ENCODE results near the gene ENTPD5.
A peak's percentile ranks its signal among the peaks of the same experiment; 100 is the strongest.

Gene ENTPD5

DNA sequence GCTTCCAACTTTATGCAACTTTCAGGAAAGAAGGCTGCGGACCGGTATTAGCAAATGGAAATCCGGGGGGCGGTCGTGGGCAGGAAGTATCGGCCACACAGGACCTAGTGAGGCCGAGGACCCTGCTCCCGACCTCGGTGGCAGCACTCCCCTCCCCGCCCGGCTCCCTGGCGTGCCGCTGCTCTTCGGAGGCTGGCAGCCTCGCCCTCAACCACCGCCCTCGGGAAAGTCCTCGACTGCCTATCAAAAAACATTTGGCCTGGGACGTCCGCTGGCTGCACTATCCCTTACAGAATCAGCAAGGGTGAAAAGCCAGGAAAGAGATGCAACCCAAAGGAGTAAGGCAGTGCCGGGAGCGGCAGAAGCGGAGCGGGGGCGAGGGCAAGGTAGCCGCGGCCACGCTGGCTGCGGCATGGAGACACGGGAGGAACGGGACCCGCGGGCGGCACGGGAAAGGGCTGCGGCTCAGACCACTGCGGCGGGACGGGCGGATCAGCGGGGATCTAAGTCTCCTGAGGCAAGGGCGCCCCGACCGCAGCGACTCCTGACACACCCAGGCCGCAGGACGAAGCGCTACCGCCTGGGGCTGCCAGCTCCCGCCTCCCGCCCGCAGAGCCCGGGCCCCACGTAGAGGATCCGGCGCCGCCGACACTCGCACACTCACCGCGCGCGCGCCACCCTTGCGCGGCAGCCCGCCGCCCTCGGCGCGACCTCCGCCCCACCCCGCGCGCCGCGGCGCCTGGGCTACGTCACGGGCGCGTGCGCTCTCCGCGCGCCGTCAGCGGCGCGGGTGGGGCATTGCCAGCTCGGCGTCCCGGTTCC lies at the start of gene ENTPD5, which contains the start of gene BBOF1:
Gene ENTPD5, minus strand, starts transcription at position 703 of the 822 bp plus-strand sequence. CDS start 31,186 bp downstream, outside the sequence.
Gene BBOF1, plus strand, starts transcription at position 764 of the 822 bp plus-strand sequence. CDS start 130 bp downstream, outside the sequence.
- peak within 1 kb of the TSS; percentile 88 for H3K4me3 ChIP-seq (replicated peaks; ENCODE audit: low read depth, low read length)
- TF ChIP-seq, protein P1, sequence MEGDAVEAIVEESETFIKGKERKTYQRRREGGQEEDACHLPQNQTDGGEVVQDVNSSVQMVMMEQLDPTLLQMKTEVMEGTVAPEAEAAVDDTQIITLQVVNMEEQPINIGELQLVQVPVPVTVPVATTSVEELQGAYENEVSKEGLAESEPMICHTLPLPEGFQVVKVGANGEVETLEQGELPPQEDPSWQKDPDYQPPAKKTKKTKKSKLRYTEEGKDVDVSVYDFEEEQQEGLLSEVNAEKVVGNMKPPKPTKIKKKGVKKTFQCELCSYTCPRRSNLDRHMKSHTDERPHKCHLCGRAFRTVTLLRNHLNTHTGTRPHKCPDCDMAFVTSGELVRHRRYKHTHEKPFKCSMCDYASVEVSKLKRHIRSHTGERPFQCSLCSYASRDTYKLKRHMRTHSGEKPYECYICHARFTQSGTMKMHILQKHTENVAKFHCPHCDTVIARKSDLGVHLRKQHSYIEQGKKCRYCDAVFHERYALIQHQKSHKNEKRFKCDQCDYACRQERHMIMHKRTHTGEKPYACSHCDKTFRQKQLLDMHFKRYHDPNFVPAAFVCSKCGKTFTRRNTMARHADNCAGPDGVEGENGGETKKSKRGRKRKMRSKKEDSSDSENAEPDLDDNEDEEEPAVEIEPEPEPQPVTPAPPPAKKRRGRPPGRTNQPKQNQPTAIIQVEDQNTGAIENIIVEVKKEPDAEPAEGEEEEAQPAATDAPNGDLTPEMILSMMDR (IDR thresholded peaks at IDR 0.05; ENCODE audit: low read depth, low read length, missing control alignments): no peak
- no peak for DNase-seq (ENCODE audit: extremely low read depth, low read depth)

DNA sequence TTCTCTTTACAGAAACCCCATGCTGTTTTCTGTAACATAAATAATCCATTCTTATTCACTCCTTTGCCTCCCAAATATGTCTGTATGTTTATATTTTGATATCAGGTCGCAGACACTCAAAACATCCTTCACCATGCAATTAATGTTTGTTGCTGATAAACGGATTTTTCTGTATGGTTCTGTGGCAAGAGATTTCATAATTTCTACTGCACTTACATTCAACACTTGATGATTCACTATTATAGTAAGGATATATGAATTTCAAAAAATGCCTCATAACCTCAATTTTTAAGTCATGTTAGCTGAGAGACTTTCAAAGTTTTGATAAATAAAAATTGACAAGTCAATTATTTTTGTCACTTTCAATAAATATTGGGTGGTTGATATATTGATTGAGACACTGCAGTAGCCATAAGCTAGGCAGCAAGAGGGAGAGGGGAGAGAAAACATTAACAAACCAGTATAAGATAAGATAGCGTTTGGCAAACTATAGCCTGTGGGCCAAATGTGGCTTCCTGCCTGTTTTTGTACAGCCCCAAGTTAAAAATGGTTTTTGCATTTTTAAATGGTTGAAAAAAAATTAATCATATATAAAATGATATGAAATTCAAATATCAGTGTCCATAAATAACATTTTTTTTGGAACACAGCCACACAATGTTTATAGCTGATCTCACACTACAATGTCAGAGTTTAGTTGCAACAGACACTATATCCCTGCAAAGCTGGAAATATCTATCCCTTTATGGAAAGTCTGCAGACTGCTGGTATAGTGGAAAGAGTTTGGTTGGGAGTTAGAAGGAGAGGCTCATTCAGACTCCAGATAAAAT lies 46.9 kb upstream of the ENTPD5 start:
- H3K4me3 ChIP-seq (replicated peaks; ENCODE audit: low read depth, low read length): no peak overlapping the region
- TF ChIP-seq, protein P1 (IDR thresholded peaks at IDR 0.05; ENCODE audit: low read depth, low read length, missing control alignments): no peak
- DNase-seq (ENCODE audit: extremely low read depth, low read depth): no peak

DNA sequence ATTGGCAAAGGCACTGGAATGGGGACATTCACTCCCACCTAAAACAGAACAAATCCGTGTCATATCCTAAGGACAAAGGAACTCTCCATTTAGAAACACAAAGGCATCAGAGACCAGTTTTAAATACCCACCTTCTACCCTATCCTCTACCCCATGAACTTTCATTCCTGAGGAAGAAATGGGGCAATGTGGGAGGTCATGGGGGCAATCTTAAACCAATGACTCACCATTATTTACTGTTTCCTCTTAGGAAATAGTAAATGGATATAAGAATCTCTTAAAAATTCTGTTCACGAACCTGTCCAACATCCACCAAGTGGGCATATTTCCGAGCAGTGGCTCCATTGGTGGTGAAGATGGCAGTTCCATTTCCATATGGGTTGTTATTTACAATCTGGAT lies 45.8 kb upstream of the ENTPD5 start:
- TF ChIP-seq, protein P1 (IDR thresholded peaks at IDR 0.05; ENCODE audit: low read depth, low read length, missing control alignments): no peak
- no peak for DNase-seq (ENCODE audit: extremely low read depth, low read depth)
- no peak overlapping the region for H3K4me3 ChIP-seq (replicated peaks; ENCODE audit: low read depth, low read length)

- no peak for DNase-seq (ENCODE audit: extremely low read depth, low read depth)
- no peak overlapping the region for H3K4me3 ChIP-seq (replicated peaks; ENCODE audit: low read depth, low read length)
- TF ChIP-seq, protein P1 (IDR thresholded peaks at IDR 0.05; ENCODE audit: low read depth, low read length, missing control alignments): no peak
Measured at GRCh38 chr14:74064426-74064825, 45.3 kb upstream of the ENTPD5 start.

- H3K4me3 ChIP-seq (replicated peaks; ENCODE audit: low read depth, low read length): no peak overlapping the region
- TF ChIP-seq, protein P1 (IDR thresholded peaks at IDR 0.05; ENCODE audit: low read depth, low read length, missing control alignments): no peak
- no peak for DNase-seq (ENCODE audit: extremely low read depth, low read depth)
Measured at GRCh38 chr14:74062809-74063150, 43.7 kb upstream of the ENTPD5 start.

- no peak for DNase-seq (ENCODE audit: extremely low read depth, low read depth)
- H3K4me3 ChIP-seq (replicated peaks; ENCODE audit: low read depth, low read length): no peak overlapping the region
- TF ChIP-seq, protein P1 (IDR thresholded peaks at IDR 0.05; ENCODE audit: low read depth, low read length, missing control alignments): no peak
Measured at GRCh38 chr14:74049876-74050495, 30.9 kb upstream of the ENTPD5 start.
